Measurements from ENCODE around the gene FASTKD3.

DNA sequence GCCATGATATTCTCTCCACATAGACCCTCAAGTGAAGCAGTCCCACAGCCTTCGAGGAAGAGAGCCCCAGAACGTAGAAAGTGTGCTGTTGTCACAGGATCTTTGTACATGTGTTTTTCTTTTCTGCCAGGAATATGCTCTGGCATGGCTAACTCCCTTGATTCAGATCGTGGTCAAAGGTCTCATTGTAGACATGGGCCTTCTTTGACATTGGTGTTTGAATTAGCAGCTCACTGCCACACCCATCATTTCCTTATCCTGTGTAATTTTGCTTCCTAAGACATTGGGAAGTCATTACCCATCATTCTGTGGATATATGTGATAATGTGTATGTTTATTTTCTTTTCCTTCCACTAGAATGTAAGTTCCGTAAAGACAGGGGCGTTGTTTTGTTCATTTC is 25.6 kb upstream of the FASTKD3 start:
- TF ChIP-seq, protein P1, sequence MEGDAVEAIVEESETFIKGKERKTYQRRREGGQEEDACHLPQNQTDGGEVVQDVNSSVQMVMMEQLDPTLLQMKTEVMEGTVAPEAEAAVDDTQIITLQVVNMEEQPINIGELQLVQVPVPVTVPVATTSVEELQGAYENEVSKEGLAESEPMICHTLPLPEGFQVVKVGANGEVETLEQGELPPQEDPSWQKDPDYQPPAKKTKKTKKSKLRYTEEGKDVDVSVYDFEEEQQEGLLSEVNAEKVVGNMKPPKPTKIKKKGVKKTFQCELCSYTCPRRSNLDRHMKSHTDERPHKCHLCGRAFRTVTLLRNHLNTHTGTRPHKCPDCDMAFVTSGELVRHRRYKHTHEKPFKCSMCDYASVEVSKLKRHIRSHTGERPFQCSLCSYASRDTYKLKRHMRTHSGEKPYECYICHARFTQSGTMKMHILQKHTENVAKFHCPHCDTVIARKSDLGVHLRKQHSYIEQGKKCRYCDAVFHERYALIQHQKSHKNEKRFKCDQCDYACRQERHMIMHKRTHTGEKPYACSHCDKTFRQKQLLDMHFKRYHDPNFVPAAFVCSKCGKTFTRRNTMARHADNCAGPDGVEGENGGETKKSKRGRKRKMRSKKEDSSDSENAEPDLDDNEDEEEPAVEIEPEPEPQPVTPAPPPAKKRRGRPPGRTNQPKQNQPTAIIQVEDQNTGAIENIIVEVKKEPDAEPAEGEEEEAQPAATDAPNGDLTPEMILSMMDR (IDR thresholded peaks at IDR 0.05; ENCODE audit: low read depth, low read length): no peak
- TF ChIP-seq POLR2A (IDR thresholded peaks at IDR 0.05; ENCODE audit: extremely low read depth, insufficient read length): no peak

All from NB4 (cell line).